Activated naive CD8-positive, alpha-beta T cell treated with anti-CD3 and anti-CD28 coated beads, Interleukin-2, amount 10 ng/mL, durations not matched to agents 7 days and 5 days (primary cell): ENCODE measurements around the gene PTPRF. TPM values are rescaled to one million over a fixed set of nuclear protein-coding genes. Genes with fewer than 3 reads are reported as not detected.
"Not testable (repeated sequence)": the region's sequence is repeated elsewhere in the genome, so short reads cannot be mapped to it uniquely, and the experiment has no call there.

Experiments
- ATAC-seq: fragments of 150-1000 bp; cut with Tn5 transposase; one replicate; pipeline ENCODE4 v1.10.0; 2021; ENCODE audit warnings: low read depth, moderate library complexity
- POLR2A ChIA-PET: fragments of 350-600 bp; sonication (Branson Sonifier 250); formaldehyde crosslinking; loops from one replicate; lab custom pipeline; 2021; ENCODE audit warnings: antibody characterized with exemption; lab: Charles Lee
- DNase-seq: peaks from one replicate; pipeline ENCODE4 v3.0.0; 2021
- H3K27ac Mint-ChIP-seq: one replicate; pipeline ENCODE4 v1.8.0; 2022; ENCODE audit warnings: mild to moderate bottlenecking, mixed read lengths
- H3K27me3 Mint-ChIP-seq: one replicate; pipeline ENCODE4 v1.8.0; 2022; ENCODE audit warnings: mild to moderate bottlenecking, moderate library complexity, mixed read lengths
- H3K36me3 Mint-ChIP-seq: one replicate; pipeline ENCODE4 v1.8.0; 2021; ENCODE audit warnings: mild to moderate bottlenecking, mixed read lengths
- H3K4me1 Mint-ChIP-seq: one replicate; pipeline ENCODE4 v1.8.0; 2021; ENCODE audit warnings: mixed read lengths
- H3K4me3 Mint-ChIP-seq: one replicate; pipeline ENCODE4 v1.8.0; 2022; ENCODE audit warnings: mild to moderate bottlenecking, moderate library complexity, mixed read lengths
- H3K9me3 Mint-ChIP-seq: one replicate; pipeline ENCODE4 v1.8.0; 2021; ENCODE audit warnings: mixed read lengths
- total RNA-seq, 2 experiments: library from RNA; stranded (reverse); gene quantifications; one replicate each; pipeline ENCODE4 v1.2.3, GENCODE V29; 2021

The PTPRF gene
- total RNA-seq, 2 experiments from 2014 or later: 1.8 to 2.3 TPM

- Mint-ChIP-seq H3K27ac (no peak overlapping the region), H3K4me3 (no peak overlapping the region), H3K9me3 (no peaks in the 10 kb centered on the region), H3K27me3 (peaks cover 6% of the 10 kb centered on the region), H3K4me1 (peaks cover 4% of the 10 kb centered on the region), H3K36me3 (no peaks in the 10 kb centered on the region)
- ATAC-seq: no peak
- POLR2A ChIA-PET: no interaction called here
- no peak for DNase-seq
These were observed 15.2 kb downstream of the PTPRF start for GRCh38 chr1:43545695-43546387.

- DNase-seq (no peak), ATAC-seq (no peak)
- Mint-ChIP-seq H3K4me3 (no peak overlapping the region), H3K4me1 (peaks cover 4% of the 10 kb centered on the region), H3K36me3 (no peaks in the 10 kb centered on the region), H3K9me3 (no peaks in the 10 kb centered on the region), H3K27me3 (peaks cover 9% of the 10 kb centered on the region), H3K27ac (no peak overlapping the region)
- POLR2A ChIA-PET: no interaction called here
These were observed 15.9 kb downstream of the PTPRF start for GRCh38 chr1:43546388-43547100.

- Mint-ChIP-seq H3K4me3 (no peak overlapping the region), H3K36me3 (no peaks in the 10 kb centered on the region), H3K27me3 (peaks cover 18% of the 10 kb centered on the region), H3K27ac (no peak overlapping the region), H3K4me1 (peaks cover 4% of the 10 kb centered on the region), H3K9me3 (no peaks in the 10 kb centered on the region)
- no peak for ATAC-seq
- POLR2A ChIA-PET: no interaction called here
- DNase-seq: no peak
These were observed 16.9 kb downstream of the PTPRF start for GRCh38 chr1:43547538-43548072.

GRCh38 chr1:43548285-43549271, 17.9 kb downstream of the PTPRF start:
- H3K27ac Mint-ChIP-seq: no peak overlapping the region
- H3K36me3 Mint-ChIP-seq: no peaks in the 10 kb centered on the region
- POLR2A ChIA-PET: no interaction called here
- no peak for ATAC-seq
- H3K27me3 Mint-ChIP-seq: peaks cover 18% of the 10 kb centered on the region
- H3K4me3 Mint-ChIP-seq: no peak overlapping the region
- DNase-seq: no peak
- H3K9me3 Mint-ChIP-seq: no peaks in the 10 kb centered on the region
- peaks cover 4% of the 10 kb centered on the region for H3K4me1 Mint-ChIP-seq

GRCh38 chr1:43549394-43549793, 18.7 kb downstream of the PTPRF start:
- ATAC-seq, H3K4me1 Mint-ChIP-seq, H3K36me3 Mint-ChIP-seq, H3K9me3 Mint-ChIP-seq, H3K27ac Mint-ChIP-seq, DNase-seq, POLR2A ChIA-PET: not testable (repeated sequence)
- Mint-ChIP-seq H3K27me3 (peaks cover 18% of the 10 kb centered on the region), H3K4me3 (peak overlapping the region; percentile 56)

GRCh38 chr1:43549921-43550597, 19.4 kb downstream of the PTPRF start:
- POLR2A ChIA-PET: no interaction called here
- Mint-ChIP-seq H3K27me3 (peaks cover 15% of the 10 kb centered on the region), H3K36me3 (no peaks in the 10 kb centered on the region), H3K4me1 (peaks cover 7% of the 10 kb centered on the region), H3K27ac (no peak overlapping the region), H3K9me3 (no peaks in the 10 kb centered on the region), H3K4me3 (peak overlapping the region; percentile 57)
- ATAC-seq: peak; percentile 59
- no peak for DNase-seq

- Mint-ChIP-seq H3K27me3 (peaks cover 15% of the 10 kb centered on the region), H3K4me1 (peaks cover 7% of the 10 kb centered on the region), H3K9me3 (no peaks in the 10 kb centered on the region), H3K36me3 (no peaks in the 10 kb centered on the region), H3K27ac (no peak overlapping the region), H3K4me3 (peak overlapping the region; percentile 57)
- DNase-seq (no peak), ATAC-seq (no peak)
- POLR2A ChIA-PET: no interaction called here
These were observed 20.0 kb downstream of the PTPRF start for GRCh38 chr1:43550598-43551246.

GRCh38 chr1:43551396-43551888, 20.8 kb downstream of the PTPRF start:
- DNase-seq (no peak), ATAC-seq (no peak)
- H3K27me3 Mint-ChIP-seq: peaks cover 18% of the 10 kb centered on the region
- H3K27ac Mint-ChIP-seq: no peak overlapping the region
- peaks cover 7% of the 10 kb centered on the region for H3K4me1 Mint-ChIP-seq
- H3K36me3 Mint-ChIP-seq: no peaks in the 10 kb centered on the region
- no peak overlapping the region for H3K4me3 Mint-ChIP-seq
- POLR2A ChIA-PET: no interaction called here
- H3K9me3 Mint-ChIP-seq: no peaks in the 10 kb centered on the region

GRCh38 chr1:43552059-43552742, 21.5 kb downstream of the PTPRF start:
- no peak for ATAC-seq
- POLR2A ChIA-PET: no interaction called here

GRCh38 chr1:43552813-43553212, 22.1 kb downstream of the PTPRF start:
- no peak overlapping the region for H3K4me3 Mint-ChIP-seq
- ATAC-seq: no peak
- POLR2A ChIA-PET: no interaction called here
- H3K27me3 Mint-ChIP-seq: peaks cover 18% of the 10 kb centered on the region
- H3K4me1 Mint-ChIP-seq: peaks cover 7% of the 10 kb centered on the region
- no peak overlapping the region for H3K27ac Mint-ChIP-seq
- no peaks in the 10 kb centered on the region for H3K36me3 Mint-ChIP-seq
- no peaks in the 10 kb centered on the region for H3K9me3 Mint-ChIP-seq
- no peak for DNase-seq

More at GRCh38 chr1:43552059-43552742, 21.5 kb downstream of the PTPRF start:
- H3K9me3 Mint-ChIP-seq: no peaks in the 10 kb centered on the region
- no peak overlapping the region for H3K27ac Mint-ChIP-seq
- H3K27me3 Mint-ChIP-seq: peaks cover 18% of the 10 kb centered on the region
- peaks cover 7% of the 10 kb centered on the region for H3K4me1 Mint-ChIP-seq
- no peak overlapping the region for H3K4me3 Mint-ChIP-seq
- H3K36me3 Mint-ChIP-seq: no peaks in the 10 kb centered on the region
- DNase-seq: no peak

GRCh38 chr1:43554444-43554992, 23.8 kb downstream of the PTPRF start:
- peaks cover 18% of the 10 kb centered on the region for H3K27me3 Mint-ChIP-seq
- POLR2A ChIA-PET: interaction anchor here (1.1 kb wide), 1 partner anchor 95 kb away, joined by 5 read pairs; the partner anchor contains the start of gene KDM4A
- H3K4me1 Mint-ChIP-seq: peaks cover 7% of the 10 kb centered on the region
- no peaks in the 10 kb centered on the region for H3K9me3 Mint-ChIP-seq
- ATAC-seq (peak; percentile 68), DNase-seq (no peak)
- no peak overlapping the region for H3K27ac Mint-ChIP-seq
- no peak overlapping the region for H3K4me3 Mint-ChIP-seq
- H3K36me3 Mint-ChIP-seq: no peaks in the 10 kb centered on the region
